Endothelial cell of umbilical vein (primary cell): ENCODE data around the gene MT1H. TPM values are rescaled to one million over a fixed set of nuclear protein-coding genes. Genes with fewer than 3 reads are reported as not detected.

Experiments
- BruUV-seq: library from RNA; stranded (reverse); fragments of 400-500 nt; replicated peaks from 2 replicates; lab custom pipeline; 2021; lab: Mats Ljungman, UMichigan
- CTCF ChIA-PET: fragments of 300-600, 350-600 bp; sonication (Branson Sonifier 250); formaldehyde crosslinking; loops from one replicate; lab custom pipeline; 2021; ENCODE audit warnings: antibody characterized with exemption, inconsistent platforms; lab: Charles Lee
- POLR2A ChIA-PET: fragments of 300-600, 350-600 bp; sonication (Branson Sonifier 250); formaldehyde crosslinking; loops from one replicate; lab custom pipeline; 2021; ENCODE audit warnings: antibody characterized with exemption, inconsistent platforms; lab: Charles Lee
- DNase-seq: peaks from one replicate; pipeline ENCODE4 v3.0.0-alpha.2; 2011; ENCODE audit warnings: low read depth, low spot score
- FAIRE-seq: peaks from 2 replicates; lab custom pipeline; 2011; peaks lifted over from hg19 to GRCh38; lab: Jason Lieb, UNC
- H2AFZ ChIP-seq: 2 replicates; pipeline ENCODE4 v1.6.0; 2012; ENCODE audit warnings: low read depth, low read length, control low read depth, inconsistent platforms
- H3K27ac ChIP-seq: 2 replicates; pipeline ENCODE4 v1.5.1; 2011; ENCODE audit warnings: low read depth, mild to moderate bottlenecking, control low read depth, low read length, moderate library complexity; ENCODE audit not compliant: insufficient read depth
- H3K27me3 ChIP-seq, 2 experiments: 2 replicates each; pipeline versions ENCODE4 v1.6.0 to v1.6.1; 2011; ENCODE audit warnings: low read length in 2 of 2, mixed read lengths in 1 of 2; ENCODE audit not compliant: control insufficient read depth in 2 of 2, insufficient read depth in 2 of 2
- H3K36me3 ChIP-seq, 2 experiments: 2 replicates in 1 of 2; 3 replicates in 1 of 2; pipeline ENCODE4 v1.5.1; 2011; ENCODE audit warnings: low read length in 2 of 2, mild to moderate bottlenecking in 1 of 2, moderate library complexity in 1 of 2; ENCODE audit not compliant: control insufficient read depth in 2 of 2, insufficient read depth in 2 of 2; ENCODE audit errors: extremely low read depth in 1 of 2
- H3K4me1 ChIP-seq: 3 replicates; pipeline ENCODE4 v1.5.1; 2011; ENCODE audit warnings: mild to moderate bottlenecking, low read length; ENCODE audit not compliant: control insufficient read depth, insufficient read depth; ENCODE audit errors: extremely low read depth
- H3K4me2 ChIP-seq: 2 replicates; pipeline ENCODE4 v1.6.1; 2011; ENCODE audit warnings: low read length, control low read depth, mixed read lengths; ENCODE audit not compliant: insufficient read depth
- H3K4me3 ChIP-seq, 3 experiments: fragments of 200-600 bp in 1 of 3; sonication (generic), shearing (Covaris generic) in 1 of 3; replicated peaks in 1 of 3; 2 replicates each; pipeline ENCODE4 v1.5.1; 2011 to 2016; ENCODE audit warnings: control low read depth in 3 of 3, low read length in 3 of 3, mild to moderate bottlenecking in 2 of 3, inconsistent platforms in 1 of 3, low read depth in 1 of 3, moderate library complexity in 1 of 3; ENCODE audit not compliant: insufficient read depth in 1 of 3
- H3K79me2 ChIP-seq: 2 replicates; pipeline ENCODE4 v1.6.0; 2012; ENCODE audit warnings: low read length, inconsistent platforms; ENCODE audit not compliant: control insufficient read depth, insufficient read depth
- H3K9ac ChIP-seq: replicated peaks from 2 replicates; pipeline ENCODE3; 2011; ENCODE audit warnings: low read length, control low read depth; ENCODE audit not compliant: insufficient read depth; ENCODE audit errors: extremely low read depth
- H3K9me1 ChIP-seq: replicated peaks from 3 replicates; pipeline ENCODE4 v1.6.0; 2011; ENCODE audit warnings: mild to moderate bottlenecking, low read length; ENCODE audit not compliant: control insufficient read depth, insufficient read depth; ENCODE audit errors: extremely low read depth
- H3K9me3 ChIP-seq: replicated peaks from 2 replicates; pipeline ENCODE4 v1.5.1; 2012; ENCODE audit warnings: low read length, inconsistent platforms; ENCODE audit not compliant: control insufficient read depth, insufficient read depth
- H4K20me1 ChIP-seq: replicated peaks from 2 replicates; pipeline ENCODE3; 2011; ENCODE audit warnings: mild to moderate bottlenecking, low read length; ENCODE audit not compliant: control insufficient read depth, insufficient read depth; ENCODE audit errors: extremely low read depth
- CTCF ChIP-seq, 2 donors: IDR thresholded peaks; 1 replicate in 1 of 2; 2 replicates in 1 of 2; pipeline ENCODE4 v1.5.1; 2011; ENCODE audit warnings: low read length in 2 of 2, mild to moderate bottlenecking in 2 of 2, moderate library complexity in 2 of 2, control low read depth in 1 of 2, inconsistent platforms in 1 of 2, low read depth in 1 of 2; ENCODE audit not compliant: insufficient read depth in 1 of 2; ENCODE audit errors: extremely low read depth in 1 of 2
- EZH2 ChIP-seq: IDR thresholded peaks from 2 replicates; pipeline ENCODE4 v1.6.1; 2012; ENCODE audit warnings: borderline replicate concordance, low read depth, mild to moderate bottlenecking, moderate library complexity, low read length, inconsistent platforms; ENCODE audit not compliant: severe bottlenecking
- FOS ChIP-seq: IDR thresholded peaks from 2 replicates; pipeline ENCODE4 v1.6.1; 2011; ENCODE audit warnings: mild to moderate bottlenecking, low read length, moderate library complexity, borderline replicate concordance; ENCODE audit not compliant: insufficient read depth
- GATA2 ChIP-seq: IDR thresholded peaks from 2 replicates; pipeline ENCODE4 v1.7.0; 2011; ENCODE audit warnings: low read depth, mild to moderate bottlenecking, moderate library complexity, mixed read lengths, low read length; ENCODE audit not compliant: insufficient read length, insufficient read depth
- JUN ChIP-seq: IDR thresholded peaks from 2 replicates; pipeline ENCODE4 v1.6.1; 2011; ENCODE audit warnings: borderline replicate concordance, low read depth; ENCODE audit not compliant: insufficient read length, insufficient read depth
- MAX ChIP-seq: IDR thresholded peaks from 2 replicates; pipeline ENCODE4 v1.6.1; 2011; ENCODE audit not compliant: insufficient read depth, insufficient read length
- MYC ChIP-seq: IDR thresholded peaks from one replicate; pipeline ENCODE4 v1.6.1; 2011; ENCODE audit warnings: mild to moderate bottlenecking, low read depth, low read length
- POLR2A ChIP-seq: IDR thresholded peaks from 2 replicates; pipeline ENCODE4 v1.6.1; 2012; ENCODE audit warnings: low read depth, mild to moderate bottlenecking, control low read depth, low read length
- POLR2AphosphoS5 ChIP-seq: IDR thresholded peaks from 2 replicates; pipeline ENCODE4 v1.6.1; 2012; ENCODE audit warnings: low read depth, mild to moderate bottlenecking, control low read depth, low read length, moderate library complexity; ENCODE audit not compliant: insufficient read depth
- dilution Hi-C: fragments of 300-500 bp; cut with MboI; formaldehyde crosslinking; loops from one replicate; pipeline ENCODE4 v1.15.0; 2019; ENCODE audit warnings: low sequenced_read_pairs; ENCODE audit not compliant: extremely low pct_ligation_motif_present
- intact Hi-C: fragments of 100-400 bp; cut with micrococcal nuclease; formaldehyde crosslinking; loops from one replicate; pipeline ENCODE4 v1.10.0; 2022
- polyA plus RNA-seq, 4 experiments: library from polyadenylated mRNA; depleted of rRNA in 3 of 4; stranded (reverse) in 3 of 4; unstranded in 1 of 4; fragments of >200 nt; gene quantifications; 2 replicates each; pipeline versions ENCODE4 v1.2.1 to v1.2.3, GENCODE V29; 2011 to 2012; ENCODE audit warnings: missing spikeins in 1 of 4
- total RNA-seq: library from RNA; stranded (reverse); gene quantifications from 2 replicates; pipeline ENCODE4 v1.2.3, GENCODE V29; 2021

MT1H gene
- total and polyA plus RNA-seq, 2 donors (not counting 3 experiments of a cell fraction or from before 2014, with no cell fraction given): not detected

GRCh38 chr16:56701534-56701933 lies 31.9 kb downstream of the MT1H start:
- dilution Hi-C loops: no loop called here
- Histone ChIP-seq H3K27me3 (no peaks in the 10 kb centered on the region), H3K9ac (no peak overlapping the region), H3K4me2 (no peak overlapping the region), H3K27ac (no peak overlapping the region), H3K79me2 (no peaks in the 10 kb centered on the region), H3K4me3 (no peak overlapping the region), H3K4me1 (no peaks in the 10 kb centered on the region), H2AFZ (peak overlapping the region; percentile 25), H3K9me1 (no peaks in the 10 kb centered on the region), H3K36me3 (no peaks in the 10 kb centered on the region), H4K20me1 (no peaks in the 10 kb centered on the region), H3K9me3 (no peaks in the 10 kb centered on the region)
- FAIRE-seq: peak; percentile 8
- TF ChIP-seq JUN (no peak), POLR2AphosphoS5 (no peak), CTCF (IDR thresholded peaks at IDR 0.05; ENCODE audit: extremely low read depth in 1 of 2, insufficient read depth in 1 of 2, low read depth in 1 of 2, low read length in 2 of 2) (no peak), EZH2 (no peak), FOS (no peak), GATA2 (no peak), POLR2A (no peak), MAX (no peak), MYC (no peak)
- ChIA-PET POLR2A (interaction anchor here (1.0 to 1.4 kb wide), 2 partner anchors 84 to 95 kb away, joined by 3 to 9 read pairs; no protein-coding TSS in a partner anchor), CTCF (interaction anchor here (0.8 to 4.3 kb wide), 57 partner anchors 9 to 391 kb away, joined by 3 to 142 read pairs (median 5); partner anchors contain the start of genes MT1A, MT1E, MT1X and MT2A)
- intact Hi-C loops: loop anchor here (10.0 kb wide), 2 partner anchors 227 to 387 kb away; no protein-coding TSS in a partner anchor
- BruUV-seq: no TSS peak
- DNase-seq: no peak
